HG03354 (cell line): ENCODE data around the gene ZNF710.
A peak's percentile ranks its signal among the peaks of the same experiment; 100 is the strongest.

Source experiments
- ATAC-seq: cut with Tn5 transposase; IDR thresholded peaks from one replicate; pipeline ENCODE4 v1.9.1; 2021; ENCODE audit warnings: mild to moderate bottlenecking; ENCODE audit not compliant: unreplicated experiment, poor library complexity, severe bottlenecking

Gene ZNF710

GRCh38 chr15:90035840-90036230 lies 34.7 kb downstream of the ZNF710 start:
- ATAC-seq: no peak

- ATAC-seq: no peak
Observed at GRCh38 chr15:90036343-90036742, 35.2 kb downstream of the ZNF710 start.

GRCh38 chr15:90036806-90037510 lies 35.8 kb downstream of the ZNF710 start:
- no peak for ATAC-seq

- no peak for ATAC-seq
Observed at GRCh38 chr15:90037511-90037860, 36.4 kb downstream of the ZNF710 start.

- ATAC-seq: peak; percentile 80
Observed at GRCh38 chr15:90037961-90038631, 37.0 kb downstream of the ZNF710 start.

- peak; percentile 2 for ATAC-seq
Observed at GRCh38 chr15:90038632-90039095, 37.5 kb downstream of the ZNF710 start.

- no peak for ATAC-seq
Observed at GRCh38 chr15:90039996-90040395, 38.9 kb downstream of the ZNF710 start.

- ATAC-seq: no peak
Observed at GRCh38 chr15:90040618-90041017, 39.5 kb downstream of the ZNF710 start.

GRCh38 chr15:90042356-90042755 lies 41.2 kb downstream of the ZNF710 start:
- no peak for ATAC-seq

- no peak for ATAC-seq
Observed at GRCh38 chr15:90042766-90043529, 41.8 kb downstream of the ZNF710 start.

- no peak for ATAC-seq
Observed at GRCh38 chr15:90043530-90044010, 42.4 kb downstream of the ZNF710 start.

GRCh38 chr15:90044191-90044590 lies 43.1 kb downstream of the ZNF710 start:
- no peak for ATAC-seq

- ATAC-seq: no peak
Observed at GRCh38 chr15:90044916-90045371, 43.8 kb downstream of the ZNF710 start.

- no peak for ATAC-seq
Observed at GRCh38 chr15:90046289-90046688, 45.2 kb downstream of the ZNF710 start.

- ATAC-seq: peak; percentile 69
Observed at GRCh38 chr15:90046911-90047392, 45.8 kb downstream of the ZNF710 start.

- no peak for ATAC-seq
Observed at GRCh38 chr15:90047956-90048575, 46.9 kb downstream of the ZNF710 start.

GRCh38 chr15:90049030-90049429 lies 47.9 kb downstream of the ZNF710 start:
- no peak for ATAC-seq

GRCh38 chr15:90049666-90050604 lies 48.8 kb downstream of the ZNF710 start:
- no peak for ATAC-seq

GRCh38 chr15:90051874-90052273 lies 50.8 kb downstream of the ZNF710 start:
- ATAC-seq: no peak
